GM23338 (cell line): ENCODE results near the gene KCNMA1. TPM values are rescaled to one million over a fixed set of nuclear protein-coding genes. Genes with fewer than 3 reads are reported as not detected.

Experiments
- ATAC-seq: fragments of 200-7000 bp; cut with Tn5 transposase; 3 replicates; pipeline ENCODE4 v1.9.1; 2020
- DNase-seq: peaks from one replicate; pipeline ENCODE4 v3.0.0-alpha.2; 2015; ENCODE audit warnings: low spot score
- H2AFZ ChIP-seq: fragments of 200-600 bp; sonication (generic); 2 replicates; pipeline ENCODE4 v1.8.0; 2016; ENCODE audit warnings: antibody characterized with exemption, mild to moderate bottlenecking, moderate library complexity
- H3F3A ChIP-seq: fragments of 200-600 bp; sonication (generic); replicated peaks from 2 replicates; pipeline ENCODE4 v1.8.0; 2017; ENCODE audit warnings: antibody characterized with exemption, mixed run types, low read depth
- H3K27ac ChIP-seq: fragments of 200-600 bp; sonication (generic); 2 replicates; pipeline ENCODE4 v1.6.1; 2016; ENCODE audit warnings: low read depth
- H3K27me3 ChIP-seq: fragments of 200-600 bp; sonication (generic); 2 replicates; pipeline ENCODE4 v1.8.0; 2016; ENCODE audit warnings: mild to moderate bottlenecking, mixed run types, moderate library complexity; ENCODE audit not compliant: insufficient read depth
- H3K36me3 ChIP-seq: fragments of 200-600 bp; sonication (generic); 2 replicates; pipeline ENCODE4 v1.8.0; 2016; ENCODE audit warnings: mild to moderate bottlenecking; ENCODE audit not compliant: insufficient read depth
- H3K4me1 ChIP-seq: fragments of 200-600 bp; sonication (generic); 2 replicates; pipeline ENCODE4 v1.8.0; 2016; ENCODE audit warnings: mild to moderate bottlenecking, moderate library complexity; ENCODE audit not compliant: insufficient read depth
- H3K4me2 ChIP-seq: fragments of 200-600 bp; sonication (generic); 2 replicates; pipeline ENCODE4 v1.7.1; 2017; ENCODE audit warnings: mixed run types
- H3K4me3 ChIP-seq: fragments of 200-600 bp; sonication (generic); 2 replicates; pipeline ENCODE4 v1.6.1; 2016; ENCODE audit warnings: mixed run types
- H3K79me2 ChIP-seq: fragments of 200-600 bp; sonication (generic); replicated peaks from 2 replicates; pipeline ENCODE4 v1.8.0; 2017; ENCODE audit warnings: mild to moderate bottlenecking; ENCODE audit not compliant: insufficient read depth
- H3K9me2 ChIP-seq: fragments of 200-600 bp; sonication (generic); 2 replicates; pipeline ENCODE4 v1.8.0; 2017; ENCODE audit not compliant: insufficient read depth
- H4K20me1 ChIP-seq: fragments of 200-600 bp; sonication (generic); replicated peaks from 2 replicates; pipeline ENCODE4 v1.8.0; 2017; ENCODE audit warnings: mild to moderate bottlenecking; ENCODE audit not compliant: insufficient read depth
- H3K27ac Mint-ChIP-seq: 2 replicates; pipeline ENCODE4 v1.8.0; 2020; ENCODE audit warnings: inconsistent platforms, mild to moderate bottlenecking, moderate library complexity, mixed read lengths
- H3K27me3 Mint-ChIP-seq: 3 replicates; pipeline ENCODE4 v1.8.0; 2022; ENCODE audit warnings: low read depth, mild to moderate bottlenecking, moderate library complexity, mixed read lengths, inconsistent platforms; ENCODE audit not compliant: insufficient read depth, poor library complexity
- H3K36me3 Mint-ChIP-seq: 3 replicates; pipeline ENCODE4 v1.8.0; 2021; ENCODE audit warnings: low read depth, mild to moderate bottlenecking, inconsistent platforms, moderate library complexity, mixed read lengths
- H3K4me1 Mint-ChIP-seq: 3 replicates; pipeline ENCODE4 v1.8.0; 2020; ENCODE audit warnings: mild to moderate bottlenecking, inconsistent platforms, mixed read lengths
- H3K4me3 Mint-ChIP-seq: 3 replicates; pipeline ENCODE4 v1.8.0; 2021; ENCODE audit warnings: moderate library complexity, mild to moderate bottlenecking, inconsistent platforms, mixed read lengths
- H3K9me3 Mint-ChIP-seq: 3 replicates; pipeline ENCODE4 v1.8.0; 2020; ENCODE audit warnings: moderate library complexity, mild to moderate bottlenecking, inconsistent platforms, mixed read lengths
- CREB1 ChIP-seq: fragments of 250-450 bp; sonication (Bioruptor Pico); IDR thresholded peaks from 2 replicates; pipeline ENCODE4 v1.5.0; 2020; ENCODE audit warnings: low read depth, mild to moderate bottlenecking, moderate library complexity
- EZH2 ChIP-seq: fragments of 200-600 bp; sonication (generic); IDR thresholded peaks from one replicate; pipeline ENCODE4 v1.8.0; 2017; ENCODE audit warnings: antibody characterized with exemption, mild to moderate bottlenecking, low read depth; ENCODE audit not compliant: unreplicated experiment
- EZH2phosphoT487 ChIP-seq: fragments of 200-600 bp; sonication (generic); IDR thresholded peaks from one replicate; pipeline ENCODE4 v1.8.1; 2018; ENCODE audit warnings: antibody characterized with exemption; ENCODE audit not compliant: unreplicated experiment
- JUNB ChIP-seq: IDR thresholded peaks from one replicate; pipeline ENCODE4 v1.6.1; 2016; ENCODE audit warnings: antibody characterized with exemption; ENCODE audit not compliant: unreplicated experiment
- NANOG ChIP-seq: IDR thresholded peaks from 2 replicates; pipeline ENCODE4 v1.6.1; 2016; ENCODE audit warnings: antibody characterized with exemption, borderline replicate concordance
- POLR2AphosphoS5 ChIP-seq: IDR thresholded peaks from 2 replicates; pipeline ENCODE4 v1.6.1; 2016; ENCODE audit warnings: antibody characterized with exemption, low read depth
- STAT1 ChIP-seq: IDR thresholded peaks from one replicate; pipeline ENCODE4 v1.6.1; 2016; ENCODE audit warnings: antibody characterized with exemption; ENCODE audit not compliant: unreplicated experiment
- ZNF114 ChIP-seq: fragments of 250-450 bp; sonication (Bioruptor Pico); IDR thresholded peaks from 2 replicates; pipeline ENCODE4 v1.5.0; 2020; ENCODE audit warnings: mild to moderate bottlenecking, moderate library complexity
- ZNF331 ChIP-seq: fragments of 250-450 bp; sonication (Bioruptor Pico); IDR thresholded peaks from 2 replicates; pipeline ENCODE4 v1.5.0; 2020; ENCODE audit warnings: low read depth, mild to moderate bottlenecking, moderate library complexity
- polyA plus RNA-seq: library from polyadenylated mRNA; unstranded; fragments of >200 nt; fragmentation: Nextera tagmentation; extraction: Ambion mirVana; gene quantifications from 2 replicates; pipeline ENCODE4 v1.2.1, GENCODE V29; 2016
- total RNA-seq: library from RNA; depleted of rRNA; stranded (reverse); fragments of >200 nt; shearing (Covaris generic); gene quantifications from 2 replicates; pipeline ENCODE4 v1.2.3, GENCODE V29; 2014
- TF ChIP-seq, protein P1 (sequence below), 2 experiments: fragments of 200-600 bp in 1 of 2; sonication (generic) in 1 of 2; conservative IDR thresholded peaks; 2 replicates each; pipeline versions ENCODE4 v1.5.1 to v1.6.1; 2016 to 2017; ENCODE audit warnings: antibody characterized with exemption in 2 of 2, low read depth in 2 of 2, mild to moderate bottlenecking in 2 of 2, moderate library complexity in 1 of 2
- TF ChIP-seq, protein P2 (sequence below): fragments of 250-450 bp; sonication (Bioruptor Pico); IDR thresholded peaks from 2 replicates; pipeline ENCODE4 v1.5.0; 2020; ENCODE audit warnings: mild to moderate bottlenecking, moderate library complexity
- TF ChIP-seq, protein P3 (sequence below): IDR thresholded peaks from one replicate; pipeline ENCODE4 v1.6.1; 2018; ENCODE audit warnings: antibody characterized with exemption; ENCODE audit not compliant: unreplicated experiment
- TF ChIP-seq, protein P4 (sequence below): IDR thresholded peaks from 2 replicates; pipeline ENCODE4 v1.6.1; 2016; ENCODE audit warnings: antibody characterized with exemption

KCNMA1 gene
- total and polyA plus RNA-seq, 2 experiments from 2014 or later = 8.2 to 9.0 TPM

DNA sequence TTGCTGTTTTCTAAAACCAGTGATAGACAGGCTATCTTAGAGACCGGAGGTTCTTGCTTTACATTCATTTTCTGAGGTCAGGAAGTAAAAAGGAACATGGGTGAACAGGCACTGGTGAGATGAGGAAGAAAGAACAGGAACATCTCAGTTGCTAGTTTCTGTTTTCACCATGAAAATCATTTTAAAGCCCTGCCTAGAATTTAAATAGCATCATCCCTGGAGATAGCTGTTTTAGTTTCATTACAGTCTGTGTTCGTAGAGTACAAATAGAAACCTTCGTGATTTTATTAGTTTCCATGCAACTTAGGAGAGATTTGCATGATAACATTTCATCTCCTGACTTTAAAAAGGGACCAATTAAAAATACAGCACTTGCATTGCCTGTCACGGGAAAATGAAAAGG is 14.7 kb downstream of the KCNMA1 start:
- TF ChIP-seq NANOG = no peak
- TF ChIP-seq ZNF331 (CRISPR knock-in tag) = no peak
- TF ChIP-seq, protein P1, sequence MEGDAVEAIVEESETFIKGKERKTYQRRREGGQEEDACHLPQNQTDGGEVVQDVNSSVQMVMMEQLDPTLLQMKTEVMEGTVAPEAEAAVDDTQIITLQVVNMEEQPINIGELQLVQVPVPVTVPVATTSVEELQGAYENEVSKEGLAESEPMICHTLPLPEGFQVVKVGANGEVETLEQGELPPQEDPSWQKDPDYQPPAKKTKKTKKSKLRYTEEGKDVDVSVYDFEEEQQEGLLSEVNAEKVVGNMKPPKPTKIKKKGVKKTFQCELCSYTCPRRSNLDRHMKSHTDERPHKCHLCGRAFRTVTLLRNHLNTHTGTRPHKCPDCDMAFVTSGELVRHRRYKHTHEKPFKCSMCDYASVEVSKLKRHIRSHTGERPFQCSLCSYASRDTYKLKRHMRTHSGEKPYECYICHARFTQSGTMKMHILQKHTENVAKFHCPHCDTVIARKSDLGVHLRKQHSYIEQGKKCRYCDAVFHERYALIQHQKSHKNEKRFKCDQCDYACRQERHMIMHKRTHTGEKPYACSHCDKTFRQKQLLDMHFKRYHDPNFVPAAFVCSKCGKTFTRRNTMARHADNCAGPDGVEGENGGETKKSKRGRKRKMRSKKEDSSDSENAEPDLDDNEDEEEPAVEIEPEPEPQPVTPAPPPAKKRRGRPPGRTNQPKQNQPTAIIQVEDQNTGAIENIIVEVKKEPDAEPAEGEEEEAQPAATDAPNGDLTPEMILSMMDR (conservative IDR thresholded peaks at IDR 0.05; ENCODE audit: low read depth in 2 of 2) = no peak
- TF ChIP-seq POLR2AphosphoS5 = no peak
- TF ChIP-seq CREB1 (CRISPR knock-in tag) = no peak
- TF ChIP-seq, protein P2, sequence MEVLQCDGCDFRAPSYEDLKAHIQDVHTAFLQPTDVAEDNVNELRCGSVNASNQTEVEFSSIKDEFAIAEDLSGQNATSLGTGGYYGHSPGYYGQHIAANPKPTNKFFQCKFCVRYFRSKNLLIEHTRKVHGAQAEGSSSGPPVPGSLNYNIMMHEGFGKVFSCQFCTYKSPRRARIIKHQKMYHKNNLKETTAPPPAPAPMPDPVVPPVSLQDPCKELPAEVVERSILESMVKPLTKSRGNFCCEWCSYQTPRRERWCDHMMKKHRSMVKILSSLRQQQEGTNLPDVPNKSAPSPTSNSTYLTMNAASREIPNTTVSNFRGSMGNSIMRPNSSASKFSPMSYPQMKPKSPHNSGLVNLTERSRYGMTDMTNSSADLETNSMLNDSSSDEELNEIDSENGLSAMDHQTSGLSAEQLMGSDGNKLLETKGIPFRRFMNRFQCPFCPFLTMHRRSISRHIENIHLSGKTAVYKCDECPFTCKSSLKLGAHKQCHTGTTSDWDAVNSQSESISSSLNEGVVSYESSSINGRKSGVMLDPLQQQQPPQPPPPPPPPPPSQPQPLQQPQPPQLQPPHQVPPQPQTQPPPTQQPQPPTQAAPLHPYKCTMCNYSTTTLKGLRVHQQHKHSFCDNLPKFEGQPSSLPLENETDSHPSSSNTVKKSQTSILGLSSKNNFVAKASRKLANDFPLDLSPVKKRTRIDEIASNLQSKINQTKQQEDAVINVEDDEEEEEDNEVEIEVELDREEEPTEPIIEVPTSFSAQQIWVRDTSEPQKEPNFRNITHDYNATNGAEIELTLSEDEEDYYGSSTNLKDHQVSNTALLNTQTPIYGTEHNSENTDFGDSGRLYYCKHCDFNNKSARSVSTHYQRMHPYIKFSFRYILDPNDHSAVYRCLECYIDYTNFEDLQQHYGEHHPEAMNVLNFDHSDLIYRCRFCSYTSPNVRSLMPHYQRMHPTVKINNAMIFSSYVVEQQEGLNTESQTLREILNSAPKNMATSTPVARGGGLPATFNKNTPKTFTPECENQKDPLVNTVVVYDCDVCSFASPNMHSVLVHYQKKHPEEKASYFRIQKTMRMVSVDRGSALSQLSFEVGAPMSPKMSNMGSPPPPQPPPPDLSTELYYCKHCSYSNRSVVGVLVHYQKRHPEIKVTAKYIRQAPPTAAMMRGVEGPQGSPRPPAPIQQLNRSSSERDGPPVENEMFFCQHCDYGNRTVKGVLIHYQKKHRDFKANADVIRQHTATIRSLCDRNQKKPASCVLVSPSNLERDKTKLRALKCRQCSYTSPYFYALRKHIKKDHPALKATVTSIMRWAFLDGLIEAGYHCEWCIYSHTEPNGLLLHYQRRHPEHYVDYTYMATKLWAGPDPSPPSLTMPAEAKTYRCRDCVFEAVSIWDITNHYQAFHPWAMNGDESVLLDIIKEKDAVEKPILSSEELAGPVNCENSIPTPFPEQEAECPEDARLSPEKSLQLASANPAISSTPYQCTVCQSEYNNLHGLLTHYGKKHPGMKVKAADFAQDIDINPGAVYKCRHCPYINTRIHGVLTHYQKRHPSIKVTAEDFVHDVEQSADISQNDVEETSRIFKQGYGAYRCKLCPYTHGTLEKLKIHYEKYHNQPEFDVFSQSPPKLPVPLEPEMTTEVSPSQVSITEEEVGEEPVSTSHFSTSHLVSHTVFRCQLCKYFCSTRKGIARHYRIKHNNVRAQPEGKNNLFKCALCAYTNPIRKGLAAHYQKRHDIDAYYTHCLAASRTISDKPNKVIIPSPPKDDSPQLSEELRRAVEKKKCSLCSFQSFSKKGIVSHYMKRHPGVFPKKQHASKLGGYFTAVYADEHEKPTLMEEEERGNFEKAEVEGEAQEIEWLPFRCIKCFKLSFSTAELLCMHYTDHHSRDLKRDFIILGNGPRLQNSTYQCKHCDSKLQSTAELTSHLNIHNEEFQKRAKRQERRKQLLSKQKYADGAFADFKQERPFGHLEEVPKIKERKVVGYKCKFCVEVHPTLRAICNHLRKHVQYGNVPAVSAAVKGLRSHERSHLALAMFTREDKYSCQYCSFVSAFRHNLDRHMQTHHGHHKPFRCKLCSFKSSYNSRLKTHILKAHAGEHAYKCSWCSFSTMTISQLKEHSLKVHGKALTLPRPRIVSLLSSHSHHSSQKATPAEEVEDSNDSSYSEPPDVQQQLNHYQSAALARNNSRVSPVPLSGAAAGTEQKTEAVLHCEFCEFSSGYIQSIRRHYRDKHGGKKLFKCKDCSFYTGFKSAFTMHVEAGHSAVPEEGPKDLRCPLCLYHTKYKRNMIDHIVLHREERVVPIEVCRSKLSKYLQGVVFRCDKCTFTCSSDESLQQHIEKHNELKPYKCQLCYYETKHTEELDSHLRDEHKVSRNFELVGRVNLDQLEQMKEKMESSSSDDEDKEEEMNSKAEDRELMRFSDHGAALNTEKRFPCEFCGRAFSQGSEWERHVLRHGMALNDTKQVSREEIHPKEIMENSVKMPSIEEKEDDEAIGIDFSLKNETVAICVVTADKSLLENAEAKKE (CRISPR knock-in tag) = no peak
- TF ChIP-seq EZH2phosphoT487 = no peak
- TF ChIP-seq, protein P3, sequence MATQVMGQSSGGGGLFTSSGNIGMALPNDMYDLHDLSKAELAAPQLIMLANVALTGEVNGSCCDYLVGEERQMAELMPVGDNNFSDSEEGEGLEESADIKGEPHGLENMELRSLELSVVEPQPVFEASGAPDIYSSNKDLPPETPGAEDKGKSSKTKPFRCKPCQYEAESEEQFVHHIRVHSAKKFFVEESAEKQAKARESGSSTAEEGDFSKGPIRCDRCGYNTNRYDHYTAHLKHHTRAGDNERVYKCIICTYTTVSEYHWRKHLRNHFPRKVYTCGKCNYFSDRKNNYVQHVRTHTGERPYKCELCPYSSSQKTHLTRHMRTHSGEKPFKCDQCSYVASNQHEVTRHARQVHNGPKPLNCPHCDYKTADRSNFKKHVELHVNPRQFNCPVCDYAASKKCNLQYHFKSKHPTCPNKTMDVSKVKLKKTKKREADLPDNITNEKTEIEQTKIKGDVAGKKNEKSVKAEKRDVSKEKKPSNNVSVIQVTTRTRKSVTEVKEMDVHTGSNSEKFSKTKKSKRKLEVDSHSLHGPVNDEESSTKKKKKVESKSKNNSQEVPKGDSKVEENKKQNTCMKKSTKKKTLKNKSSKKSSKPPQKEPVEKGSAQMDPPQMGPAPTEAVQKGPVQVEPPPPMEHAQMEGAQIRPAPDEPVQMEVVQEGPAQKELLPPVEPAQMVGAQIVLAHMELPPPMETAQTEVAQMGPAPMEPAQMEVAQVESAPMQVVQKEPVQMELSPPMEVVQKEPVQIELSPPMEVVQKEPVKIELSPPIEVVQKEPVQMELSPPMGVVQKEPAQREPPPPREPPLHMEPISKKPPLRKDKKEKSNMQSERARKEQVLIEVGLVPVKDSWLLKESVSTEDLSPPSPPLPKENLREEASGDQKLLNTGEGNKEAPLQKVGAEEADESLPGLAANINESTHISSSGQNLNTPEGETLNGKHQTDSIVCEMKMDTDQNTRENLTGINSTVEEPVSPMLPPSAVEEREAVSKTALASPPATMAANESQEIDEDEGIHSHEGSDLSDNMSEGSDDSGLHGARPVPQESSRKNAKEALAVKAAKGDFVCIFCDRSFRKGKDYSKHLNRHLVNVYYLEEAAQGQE = no peak
- TF ChIP-seq, protein P4, sequence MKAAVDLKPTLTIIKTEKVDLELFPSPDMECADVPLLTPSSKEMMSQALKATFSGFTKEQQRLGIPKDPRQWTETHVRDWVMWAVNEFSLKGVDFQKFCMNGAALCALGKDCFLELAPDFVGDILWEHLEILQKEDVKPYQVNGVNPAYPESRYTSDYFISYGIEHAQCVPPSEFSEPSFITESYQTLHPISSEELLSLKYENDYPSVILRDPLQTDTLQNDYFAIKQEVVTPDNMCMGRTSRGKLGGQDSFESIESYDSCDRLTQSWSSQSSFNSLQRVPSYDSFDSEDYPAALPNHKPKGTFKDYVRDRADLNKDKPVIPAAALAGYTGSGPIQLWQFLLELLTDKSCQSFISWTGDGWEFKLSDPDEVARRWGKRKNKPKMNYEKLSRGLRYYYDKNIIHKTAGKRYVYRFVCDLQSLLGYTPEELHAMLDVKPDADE = no peak
- no peak for TF ChIP-seq EZH2
- no peak for TF ChIP-seq STAT1
- no peak for TF ChIP-seq ZNF114 (CRISPR knock-in tag)
- no peak for TF ChIP-seq JUNB
- Mint-ChIP-seq H3K27ac (no peak overlapping the region), H3K36me3 (no peaks in the 10 kb centered on the region), H3K27me3 (no peaks in the 10 kb centered on the region), H3K4me3 (no peak overlapping the region), H3K4me1 (peaks cover 2% of the 10 kb centered on the region; the same call in 1 of the 3 replicates), H3K9me3 (no peaks in the 10 kb centered on the region)
- Histone ChIP-seq H3K27ac (no peak overlapping the region), H3K79me2 (peaks cover 11% of the 10 kb centered on the region; the same call in 1 of the 2 replicates), H4K20me1 (no peaks in the 10 kb centered on the region), H3K4me2 (no peak overlapping the region), H3K27me3 (no peaks in the 10 kb centered on the region), H3K4me1 (peaks cover 5% of the 10 kb centered on the region; the same call in 1 of the 2 replicates), H3K9me2 (no peaks in the 10 kb centered on the region), H3K4me3 (no peak overlapping the region), H3K36me3 (no peaks in the 10 kb centered on the region; the same call in 1 of the 2 replicates), H3F3A (no peaks in the 10 kb centered on the region), H2AFZ (no peak overlapping the region)
- no peak for ATAC-seq
- DNase-seq = no peak
